ENCODE results near the gene LPP.

Gene LPP

GRCh38 chr3:188900421-188900951 lies 746.5 kb downstream of the LPP start:
- Histone ChIP-seq H2AFZ (ENCODE audit: low read depth, low read length, severe bottlenecking) (no peak overlapping the region), H3K36me3 (ENCODE audit: low read length) (no peaks in the 10 kb centered on the region), H4K20me1 (ENCODE audit: low read depth, low read length) (no peaks in the 10 kb centered on the region), H3K27ac (ENCODE audit: low read depth, low read length) (no peak overlapping the region), H3K27me3 (ENCODE audit: low read length) (no peaks in the 10 kb centered on the region), H3K9ac (ENCODE audit: low read length) (no peak overlapping the region), H3K4me3 (ENCODE audit: insufficient read depth, low read length, poor library complexity, severe bottlenecking) (no peak overlapping the region), H3K9me3 (ENCODE audit: insufficient read depth, low read length) (no peaks in the 10 kb centered on the region), H3K4me2 (ENCODE audit: low read depth, low read length, poor library complexity, severe bottlenecking) (no peak overlapping the region), H3F3A (ENCODE audit: insufficient read depth) (no peaks in the 10 kb centered on the region), H3K79me2 (ENCODE audit: insufficient read depth, low read length) (no peaks in the 10 kb centered on the region), H3K9me2 (replicated peaks; ENCODE audit: insufficient read depth, low read length) (no peaks in the 10 kb centered on the region)
- no peak for TF ChIP-seq EZH2phosphoT487 (conservative IDR thresholded peaks at IDR 0.05; ENCODE audit: low read length)
- no peak for TF ChIP-seq CTCF (IDR thresholded peaks at IDR 0.05; ENCODE audit: insufficient read depth, low read length, poor library complexity, severe bottlenecking)

- Histone ChIP-seq H3K27me3 (ENCODE audit: low read length) (no peaks in the 10 kb centered on the region), H4K20me1 (ENCODE audit: low read depth, low read length) (no peaks in the 10 kb centered on the region), H3K79me2 (ENCODE audit: insufficient read depth, low read length) (no peaks in the 10 kb centered on the region), H2AFZ (ENCODE audit: low read depth, low read length, severe bottlenecking) (no peak overlapping the region), H3K27ac (ENCODE audit: low read depth, low read length) (no peak overlapping the region), H3K36me3 (ENCODE audit: low read length) (no peaks in the 10 kb centered on the region), H3F3A (ENCODE audit: insufficient read depth) (no peaks in the 10 kb centered on the region), H3K4me3 (ENCODE audit: insufficient read depth, low read length, poor library complexity, severe bottlenecking) (no peak overlapping the region), H3K4me2 (ENCODE audit: low read depth, low read length, poor library complexity, severe bottlenecking) (no peak overlapping the region), H3K9me2 (replicated peaks; ENCODE audit: insufficient read depth, low read length) (no peaks in the 10 kb centered on the region), H3K9ac (ENCODE audit: low read length) (no peak overlapping the region), H3K9me3 (ENCODE audit: insufficient read depth, low read length) (no peaks in the 10 kb centered on the region)
- no peak for TF ChIP-seq EZH2phosphoT487 (conservative IDR thresholded peaks at IDR 0.05; ENCODE audit: low read length)
- no peak for TF ChIP-seq CTCF (IDR thresholded peaks at IDR 0.05; ENCODE audit: insufficient read depth, low read length, poor library complexity, severe bottlenecking)
These were observed 747.2 kb downstream of the LPP start for GRCh38 chr3:188901126-188901525.

- TF ChIP-seq CTCF (IDR thresholded peaks at IDR 0.05; ENCODE audit: insufficient read depth, low read length, poor library complexity, severe bottlenecking) (no peak), EZH2phosphoT487 (conservative IDR thresholded peaks at IDR 0.05; ENCODE audit: low read length) (no peak)
- no peaks in the 10 kb centered on the region for H3K79me2 ChIP-seq (ENCODE audit: insufficient read depth, low read length)
- H3K9ac ChIP-seq (ENCODE audit: low read length), result no peak overlapping the region
- H3K9me3 ChIP-seq (ENCODE audit: insufficient read depth, low read length), result no peaks in the 10 kb centered on the region
- no peaks in the 10 kb centered on the region for H3K27me3 ChIP-seq (ENCODE audit: low read length)
- H3K27ac ChIP-seq (ENCODE audit: low read depth, low read length), result no peak overlapping the region
- no peaks in the 10 kb centered on the region for H3K9me2 ChIP-seq (replicated peaks; ENCODE audit: insufficient read depth, low read length)
- no peaks in the 10 kb centered on the region for H3F3A ChIP-seq (ENCODE audit: insufficient read depth)
- H4K20me1 ChIP-seq (ENCODE audit: low read depth, low read length), result no peaks in the 10 kb centered on the region
- H3K36me3 ChIP-seq (ENCODE audit: low read length), result no peaks in the 10 kb centered on the region
- H2AFZ ChIP-seq (ENCODE audit: low read depth, low read length, severe bottlenecking), result no peak overlapping the region
- H3K4me3 ChIP-seq (ENCODE audit: insufficient read depth, low read length, poor library complexity, severe bottlenecking), result no peak overlapping the region
- H3K4me2 ChIP-seq (ENCODE audit: low read depth, low read length, poor library complexity, severe bottlenecking), result no peak overlapping the region
These were observed 747.8 kb downstream of the LPP start for GRCh38 chr3:188901671-188902287.

Measured in SU-DHL-6 (cell line).